C4-2B (cell line): ENCODE data around the gene THRAP3.

Source experiments
- H3K27ac ChIP-seq: fragments of 450-650 bp; 2 replicates; pipeline ENCODE4 v1.5.1; 2017
- ZFX ChIP-seq: fragments of 450-650 bp; IDR thresholded peaks from 2 replicates; pipeline ENCODE4 v1.6.1; 2017
- TF ChIP-seq, protein P1 (sequence below): fragments of 450-650 bp; conservative IDR thresholded peaks from 2 replicates; pipeline ENCODE4 v1.5.1; 2017; ENCODE audit warnings: mild to moderate bottlenecking

The THRAP3 gene

DNA sequence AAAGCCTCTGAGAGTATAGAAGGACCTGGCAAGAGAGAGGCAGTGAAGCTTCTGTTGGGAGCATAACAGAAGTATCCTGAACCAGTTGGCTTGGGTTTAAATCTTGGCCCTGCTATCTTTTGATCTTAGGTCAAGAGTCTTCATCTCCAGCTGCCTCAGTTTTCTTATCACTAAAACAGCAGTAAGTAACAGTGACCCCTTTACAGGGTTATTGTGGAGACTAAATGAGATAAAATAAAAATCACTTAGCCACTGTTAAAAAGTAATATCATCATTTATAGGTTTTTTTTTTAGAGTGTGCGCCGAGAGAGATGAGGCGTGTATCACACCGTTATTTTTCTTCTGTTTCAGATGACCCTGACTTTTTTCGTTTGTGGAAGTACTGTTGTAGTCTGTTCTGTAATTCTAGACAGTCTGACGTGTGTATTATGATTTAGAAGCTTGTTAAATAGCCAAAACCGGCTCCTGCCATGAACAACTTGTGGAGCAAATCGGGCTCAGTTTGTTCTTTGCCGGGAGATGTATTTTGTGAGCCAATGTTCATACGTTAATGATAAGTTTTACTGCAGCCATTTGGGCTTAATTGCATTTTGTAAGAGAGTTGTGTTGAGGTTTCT is 1.1 kb downstream of the THRAP3 start:
- H3K27ac ChIP-seq: peak overlapping the region; percentile 92
- no peak for TF ChIP-seq ZFX
- TF ChIP-seq, protein P1, sequence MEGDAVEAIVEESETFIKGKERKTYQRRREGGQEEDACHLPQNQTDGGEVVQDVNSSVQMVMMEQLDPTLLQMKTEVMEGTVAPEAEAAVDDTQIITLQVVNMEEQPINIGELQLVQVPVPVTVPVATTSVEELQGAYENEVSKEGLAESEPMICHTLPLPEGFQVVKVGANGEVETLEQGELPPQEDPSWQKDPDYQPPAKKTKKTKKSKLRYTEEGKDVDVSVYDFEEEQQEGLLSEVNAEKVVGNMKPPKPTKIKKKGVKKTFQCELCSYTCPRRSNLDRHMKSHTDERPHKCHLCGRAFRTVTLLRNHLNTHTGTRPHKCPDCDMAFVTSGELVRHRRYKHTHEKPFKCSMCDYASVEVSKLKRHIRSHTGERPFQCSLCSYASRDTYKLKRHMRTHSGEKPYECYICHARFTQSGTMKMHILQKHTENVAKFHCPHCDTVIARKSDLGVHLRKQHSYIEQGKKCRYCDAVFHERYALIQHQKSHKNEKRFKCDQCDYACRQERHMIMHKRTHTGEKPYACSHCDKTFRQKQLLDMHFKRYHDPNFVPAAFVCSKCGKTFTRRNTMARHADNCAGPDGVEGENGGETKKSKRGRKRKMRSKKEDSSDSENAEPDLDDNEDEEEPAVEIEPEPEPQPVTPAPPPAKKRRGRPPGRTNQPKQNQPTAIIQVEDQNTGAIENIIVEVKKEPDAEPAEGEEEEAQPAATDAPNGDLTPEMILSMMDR: no peak

DNA sequence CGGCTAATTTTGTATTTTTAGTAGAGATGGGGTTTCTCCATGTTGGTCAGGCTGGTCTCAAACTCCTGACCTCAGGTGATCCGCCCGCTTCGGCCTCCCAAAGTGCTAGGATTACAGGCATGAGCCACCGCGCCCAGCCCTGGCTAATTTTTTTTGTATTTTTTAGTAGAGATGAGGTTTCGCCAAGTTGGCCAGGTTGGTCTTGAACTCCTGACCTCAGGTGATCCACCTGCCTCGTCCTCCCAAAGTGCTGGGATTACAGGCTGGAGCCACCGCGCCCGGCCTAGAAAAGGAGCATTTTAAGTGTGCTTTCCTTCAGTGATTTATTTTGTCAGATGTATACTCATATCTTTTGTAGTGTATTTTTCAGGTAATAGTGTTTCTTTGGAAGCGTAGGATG is 6.0 kb downstream of the THRAP3 start:
- peak overlapping the region; percentile 15 for H3K27ac ChIP-seq

DNA sequence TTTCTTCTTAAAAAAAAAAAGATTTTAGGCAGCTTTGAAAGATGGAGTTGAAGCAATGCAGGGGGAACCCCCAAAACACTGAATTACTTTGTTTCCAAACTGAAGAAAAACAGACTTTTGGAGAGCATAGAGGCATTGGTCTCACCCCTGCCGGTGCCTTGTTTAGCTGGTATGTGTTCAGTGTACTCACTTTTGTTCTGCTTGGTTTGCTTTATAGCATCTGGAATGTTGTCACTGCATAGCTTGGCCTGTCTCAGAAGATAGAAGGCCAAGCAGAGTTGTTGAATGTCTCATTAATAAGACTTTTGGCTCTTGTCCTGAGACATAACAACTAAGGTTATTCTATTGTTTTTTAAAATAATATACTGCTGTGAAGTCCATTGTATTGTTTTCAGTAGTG is 6.9 kb downstream of the THRAP3 start:
- H3K27ac ChIP-seq: no peak overlapping the region
- no peak for TF ChIP-seq ZFX
- TF ChIP-seq, protein P1: no peak

DNA sequence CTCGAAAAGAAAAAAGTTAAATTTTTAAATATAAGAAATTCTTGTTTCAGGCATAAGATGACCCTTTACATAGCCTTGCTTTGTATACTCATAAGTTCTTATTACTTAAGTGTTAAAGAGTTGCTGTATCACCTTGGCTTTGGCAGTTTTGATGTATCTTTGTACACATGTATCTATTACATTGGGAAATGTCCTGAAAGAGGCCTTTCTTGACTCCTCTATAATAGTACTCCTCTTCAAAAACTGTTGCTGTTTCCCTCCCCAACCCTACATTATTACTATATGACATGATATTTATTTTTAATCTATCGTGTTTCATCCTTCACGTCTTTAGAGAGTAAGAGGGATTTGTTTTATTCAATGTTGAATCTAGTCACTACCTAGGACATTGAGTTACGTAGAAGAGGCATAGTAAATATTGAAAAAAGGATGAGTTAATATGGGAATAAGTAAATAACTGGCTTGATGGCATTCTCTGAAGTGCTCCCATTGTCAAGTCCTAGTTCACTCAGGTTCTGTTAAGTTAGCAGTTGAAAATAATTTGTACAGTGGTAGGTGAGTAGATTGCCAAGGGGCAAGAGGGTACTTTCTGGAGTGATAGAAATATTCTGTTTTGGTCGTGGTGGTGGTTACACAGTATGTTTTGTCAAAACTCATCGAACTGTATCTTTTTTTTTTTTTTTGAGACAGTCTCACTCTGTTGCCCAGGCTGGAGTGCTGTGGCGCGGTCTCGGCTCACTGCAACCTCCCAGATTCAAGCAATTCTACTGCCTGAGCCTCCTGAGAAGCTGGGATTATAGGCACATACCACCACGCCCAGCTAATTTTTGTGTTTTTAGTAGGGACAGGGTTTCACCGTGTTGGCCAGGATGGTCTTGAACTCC is 8.2 kb downstream of the THRAP3 start:
- TF ChIP-seq ZFX: no peak
- TF ChIP-seq, protein P1: no peak
- H3K27ac ChIP-seq: peak overlapping the region; percentile 46

DNA sequence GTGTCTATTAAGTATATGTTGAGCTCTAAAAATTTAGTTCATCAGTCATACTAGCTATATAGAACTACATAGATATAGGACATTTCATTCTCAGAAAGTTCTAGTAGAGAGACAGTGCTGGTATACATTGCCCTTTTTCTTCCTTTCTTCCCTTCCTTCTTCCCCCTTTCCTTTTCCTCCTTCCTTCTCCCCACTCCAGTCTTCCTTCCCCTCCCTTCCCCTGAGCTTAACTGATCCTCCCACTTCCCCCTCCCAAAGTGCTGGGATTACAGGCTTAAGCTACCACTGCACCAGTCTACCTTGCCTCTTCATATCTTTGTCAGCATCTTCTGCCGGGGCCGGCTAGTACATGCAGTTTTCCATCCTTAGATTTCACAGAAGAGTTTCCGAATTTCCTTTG is 12.1 kb downstream of the THRAP3 start:
- H3K27ac ChIP-seq: peak overlapping the region; percentile 98
- no peak for TF ChIP-seq ZFX
- TF ChIP-seq, protein P1: no peak

DNA sequence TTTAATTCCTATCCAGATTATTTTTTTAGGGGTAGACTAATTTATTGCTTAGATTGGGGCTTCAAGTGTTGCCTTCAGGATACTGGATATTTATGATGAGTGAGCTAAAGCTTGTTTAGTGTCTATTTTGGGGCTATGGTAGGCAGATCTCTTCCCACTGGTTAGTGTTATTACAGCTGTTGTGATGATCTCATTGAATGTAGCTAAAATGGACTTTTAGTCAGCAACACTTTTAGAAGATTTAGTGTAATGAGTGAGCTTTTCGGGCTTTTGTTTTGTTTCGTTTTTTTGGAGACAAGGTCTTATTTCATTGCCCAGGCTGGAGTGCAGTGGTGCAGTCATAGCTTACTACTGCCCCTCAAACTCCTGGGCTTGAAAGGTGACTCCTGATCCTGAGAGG is 14.2 kb downstream of the THRAP3 start:
- TF ChIP-seq, protein P1: no peak
- no peak for TF ChIP-seq ZFX
- H3K27ac ChIP-seq: peak overlapping the region; percentile 98

DNA sequence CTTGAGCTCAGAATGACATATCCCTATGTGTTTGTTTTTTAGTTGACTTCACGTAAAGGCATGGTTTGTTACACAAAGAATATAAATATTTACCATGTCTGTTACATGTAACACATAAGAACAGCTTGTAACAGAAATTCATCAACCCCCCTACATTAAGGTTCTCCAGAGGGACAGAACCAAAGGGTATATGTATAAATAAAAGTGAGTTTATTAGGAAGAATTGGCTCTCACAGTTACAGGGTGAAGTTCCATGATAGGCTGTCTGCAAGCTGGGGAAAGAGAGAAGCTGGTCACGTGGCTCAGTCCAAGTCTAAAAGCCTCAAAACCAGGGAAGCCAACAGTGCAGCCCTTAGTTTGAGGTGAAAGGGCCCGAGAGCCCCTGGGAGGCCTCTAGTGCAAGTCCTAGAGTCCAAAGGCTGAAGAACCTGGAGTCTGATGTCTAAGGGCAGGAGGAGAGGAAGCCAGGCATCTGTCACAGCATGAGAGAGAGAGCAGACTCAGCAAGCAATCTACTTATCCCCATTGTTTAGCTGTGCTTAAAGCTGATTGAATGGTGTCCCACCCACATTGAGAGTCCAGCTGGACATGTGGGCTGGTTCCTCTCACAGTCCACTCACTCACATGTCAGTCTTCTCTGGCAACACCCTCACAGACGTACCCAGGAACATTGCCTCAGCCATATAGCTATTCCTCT is 15.8 kb downstream of the THRAP3 start:
- TF ChIP-seq ZFX: no peak
- TF ChIP-seq, protein P1: no peak
- peak overlapping the region; percentile 98 for H3K27ac ChIP-seq
